GM21619 (cell line): ENCODE results near the gene MREG.
A peak's percentile ranks its signal among the peaks of the same experiment; 100 is the strongest.

Experiments
- ATAC-seq: cut with Tn5 transposase; IDR thresholded peaks from one replicate; pipeline ENCODE4 v1.9.1; 2021; ENCODE audit not compliant: unreplicated experiment

Gene MREG

GRCh38 chr2:215920244-215921100, 92.9 kb downstream of the MREG start:
- peak; percentile 54 for ATAC-seq

DNA sequence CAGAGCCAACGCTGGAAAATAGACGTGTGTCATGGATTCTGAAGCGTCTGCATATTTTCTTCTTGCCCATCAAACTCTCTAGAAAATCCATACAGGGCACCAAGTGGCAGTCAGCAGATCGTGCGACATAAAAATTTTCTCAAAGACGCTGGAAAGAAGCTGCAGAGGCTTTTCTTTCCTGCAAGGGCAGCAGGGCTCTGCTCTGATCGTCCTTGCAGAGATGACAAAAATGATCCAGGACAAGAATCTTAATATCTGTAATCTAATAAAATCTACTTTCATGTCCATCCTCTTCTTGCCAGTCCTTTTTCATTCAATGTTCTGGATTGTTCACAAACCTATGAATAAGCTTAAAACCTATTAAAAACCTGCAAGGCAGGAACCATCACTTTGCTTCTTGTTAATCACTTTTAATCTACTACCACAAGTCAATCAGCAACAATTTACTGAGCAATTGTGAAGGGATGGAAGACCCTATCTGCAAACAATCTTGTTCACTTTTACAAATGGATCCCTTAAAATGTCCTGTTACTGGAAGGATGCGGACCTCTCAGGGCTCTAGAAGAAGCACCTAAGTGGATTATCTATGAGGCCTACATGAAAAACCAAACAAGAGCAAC, 93.6 kb downstream of the MREG start:
- no peak for ATAC-seq

- no peak for ATAC-seq
These were observed 94.3 kb downstream of the MREG start for GRCh38 chr2:215918901-215919599.

GRCh38 chr2:215917953-215918620, 95.3 kb downstream of the MREG start:
- peak; percentile 75 for ATAC-seq

GRCh38 chr2:215915441-215915840, 97.9 kb downstream of the MREG start:
- no peak for ATAC-seq

DNA sequence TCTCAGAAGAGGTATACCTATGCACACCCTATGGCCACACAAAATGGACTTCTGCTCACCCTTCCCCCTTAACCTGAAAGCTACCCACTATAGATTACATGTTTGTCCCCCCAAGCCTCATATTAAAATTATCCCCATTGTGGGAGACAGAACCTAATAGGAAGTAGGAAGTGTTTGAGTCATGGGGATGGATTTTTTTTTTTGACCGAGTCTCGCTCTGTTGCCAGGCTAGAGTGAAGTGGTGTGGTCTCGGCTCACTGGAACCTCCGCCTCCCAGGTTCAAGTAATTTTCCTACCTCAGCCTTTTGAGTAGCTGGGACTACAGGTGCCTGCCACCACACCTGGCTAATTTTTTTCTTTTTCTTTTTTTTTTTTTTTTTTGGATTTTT, 98.6 kb downstream of the MREG start:
- no peak for ATAC-seq

DNA sequence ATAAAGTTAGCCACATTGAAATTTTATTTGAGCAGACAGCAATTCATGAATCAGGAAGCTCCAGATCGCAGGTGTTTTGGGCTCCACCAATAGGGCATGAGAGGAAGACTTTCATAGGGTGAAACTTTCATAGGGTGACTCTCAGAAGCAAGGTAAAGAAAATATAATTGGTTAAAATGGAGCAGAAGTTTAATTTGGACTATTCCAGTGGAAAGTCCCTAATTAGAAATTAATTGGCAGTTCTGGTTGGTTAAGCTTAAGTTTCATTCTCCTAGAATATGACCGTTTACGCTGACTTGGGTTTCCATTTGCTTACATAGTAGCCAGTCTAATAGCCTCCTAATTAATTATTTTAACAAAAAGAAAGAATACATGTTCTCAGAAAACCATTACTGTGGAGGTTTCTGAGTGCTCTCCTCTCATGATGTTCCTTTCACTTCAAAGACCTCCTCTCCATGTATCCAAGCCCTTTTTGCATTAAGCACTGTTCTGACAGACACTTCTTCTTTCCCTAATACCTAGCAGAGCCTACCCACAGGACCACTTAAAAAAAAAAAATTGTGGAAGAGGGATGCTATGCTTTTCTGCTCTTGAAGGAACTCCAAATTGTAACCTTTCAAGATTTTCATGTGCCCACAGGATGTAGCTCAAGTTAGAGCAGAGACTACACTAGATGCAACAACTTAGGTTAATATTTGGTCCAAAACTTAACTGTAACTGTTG, 99.1 kb downstream of the MREG start:
- no peak for ATAC-seq

DNA sequence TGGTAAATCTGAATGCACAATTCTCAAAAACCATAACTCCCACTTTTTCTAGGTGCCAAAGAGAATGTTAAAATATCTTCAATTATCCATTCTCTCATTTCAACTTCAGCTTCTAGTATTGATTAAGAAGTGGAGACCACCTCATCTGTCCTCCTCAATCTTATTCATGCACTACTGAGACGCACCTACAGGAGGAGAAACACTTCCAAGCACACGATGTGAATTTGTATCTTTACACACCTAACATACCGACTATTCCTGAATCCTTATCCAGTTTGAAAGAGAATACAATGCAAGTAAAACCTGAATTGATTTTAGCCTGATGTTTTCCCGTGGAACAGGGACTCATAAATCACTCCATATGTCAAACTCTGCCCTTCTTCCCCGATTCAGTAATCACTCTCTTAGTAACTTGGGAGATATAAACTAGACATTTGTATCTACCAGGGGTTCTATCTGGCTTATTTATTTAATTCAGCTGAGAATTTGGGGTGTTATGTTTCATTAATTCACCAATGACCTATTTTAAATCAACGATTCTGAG, 101.0 kb downstream of the MREG start:
- no peak for ATAC-seq

GRCh38 chr2:215911301-215912085, 101.9 kb downstream of the MREG start:
- no peak for ATAC-seq

DNA sequence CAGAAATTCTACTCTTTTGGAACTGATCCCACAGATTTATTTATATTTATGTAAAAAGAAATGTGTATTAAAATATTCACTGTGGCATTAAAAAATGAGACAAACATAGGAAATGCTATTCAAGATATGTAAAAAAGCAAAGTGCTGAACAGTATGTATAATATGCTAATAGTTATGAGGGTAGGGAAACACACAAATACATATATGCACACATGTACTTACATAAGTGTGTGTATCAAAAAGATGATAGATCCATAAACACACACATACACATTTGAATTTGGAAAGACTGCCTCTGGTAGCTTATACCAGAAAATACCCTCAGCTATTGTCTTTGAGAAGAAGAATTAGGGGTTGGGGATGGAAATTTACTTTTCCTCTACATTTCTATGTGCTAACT, 103.2 kb downstream of the MREG start:
- no peak for ATAC-seq

GRCh38 chr2:215907147-215907546, 106.2 kb downstream of the MREG start:
- ATAC-seq = no peak

DNA sequence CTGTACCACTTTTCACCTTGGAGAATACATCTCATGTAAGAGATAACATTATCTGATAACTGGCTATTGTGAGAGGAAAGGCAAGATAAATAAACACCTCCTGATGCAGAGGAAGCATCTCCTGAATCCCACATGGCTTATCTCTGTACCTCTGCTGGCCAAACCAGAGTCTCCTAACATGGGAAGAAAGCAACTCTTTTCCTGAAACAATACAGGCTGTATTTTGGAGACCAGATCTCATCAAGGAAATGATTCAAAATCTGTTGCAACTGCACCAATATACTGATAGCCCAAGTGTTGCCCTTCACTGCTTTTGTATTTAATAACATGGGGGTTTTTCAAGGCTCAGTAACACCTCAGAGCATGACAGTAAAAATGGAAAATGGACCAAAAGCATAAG, 106.9 kb downstream of the MREG start:
- no peak for ATAC-seq

DNA sequence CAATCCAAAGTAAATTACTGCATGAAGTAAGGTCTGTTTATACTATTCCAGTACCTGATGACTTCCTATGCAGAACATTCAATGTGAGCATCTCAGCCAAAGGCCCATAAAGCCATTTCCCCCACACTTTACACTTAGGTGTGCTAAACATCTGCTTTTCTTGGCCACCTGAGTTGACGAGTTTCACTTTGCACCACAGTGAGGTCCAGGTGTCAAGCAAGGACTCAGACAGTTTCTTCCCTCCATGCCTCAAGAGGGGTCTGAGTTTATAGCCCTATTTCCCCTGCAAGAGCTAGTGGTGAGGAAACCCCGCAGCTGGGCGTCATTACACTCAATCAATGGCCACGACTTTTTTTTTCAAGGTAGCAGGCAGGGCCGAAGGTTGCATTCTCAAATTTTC, 107.7 kb downstream of the MREG start:
- ATAC-seq = no peak

GRCh38 chr2:215904101-215904500, 109.2 kb downstream of the MREG start:
- no peak for ATAC-seq

- no peak for ATAC-seq
These were observed 110.1 kb downstream of the MREG start for GRCh38 chr2:215903203-215903602.

DNA sequence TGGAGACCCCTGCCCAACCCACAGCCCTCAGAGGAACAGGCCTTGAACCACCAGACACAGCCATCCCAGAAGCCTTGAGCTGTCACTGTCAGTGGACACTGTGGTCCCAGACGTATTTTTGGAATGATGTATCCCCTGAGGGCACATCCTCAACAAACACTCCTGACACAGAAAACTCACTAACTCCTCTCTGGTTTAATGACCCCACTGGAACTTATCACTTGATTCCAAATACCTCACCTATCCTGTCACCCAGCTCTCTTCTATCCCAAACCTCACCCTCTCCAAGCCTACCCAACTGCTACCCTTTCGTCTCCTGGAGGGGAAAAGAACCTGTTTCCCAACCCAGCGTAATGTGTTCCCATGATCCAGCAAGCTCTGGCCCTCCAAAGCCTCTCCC, 111.6 kb downstream of the MREG start:
- ATAC-seq = no peak

DNA sequence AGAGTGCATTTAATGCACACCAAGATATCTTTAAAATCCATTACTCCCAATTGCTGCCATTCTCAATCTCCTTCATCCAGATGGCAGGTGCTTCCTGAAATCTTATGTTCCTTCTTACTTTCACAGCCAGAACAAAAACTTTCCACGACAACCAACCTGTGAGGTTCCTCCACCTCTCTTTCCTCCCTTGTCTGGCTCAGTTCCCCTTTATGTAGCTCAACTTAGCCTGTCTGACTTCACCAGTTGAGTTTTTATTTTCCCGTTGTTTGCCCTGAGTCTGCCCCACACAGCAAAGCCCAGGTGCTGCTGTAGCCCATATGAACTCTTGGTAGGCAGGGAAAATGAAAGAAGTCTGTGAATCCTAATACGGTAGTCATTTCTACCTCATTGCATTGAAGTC, 112.5 kb downstream of the MREG start:
- ATAC-seq = peak; percentile 57

DNA sequence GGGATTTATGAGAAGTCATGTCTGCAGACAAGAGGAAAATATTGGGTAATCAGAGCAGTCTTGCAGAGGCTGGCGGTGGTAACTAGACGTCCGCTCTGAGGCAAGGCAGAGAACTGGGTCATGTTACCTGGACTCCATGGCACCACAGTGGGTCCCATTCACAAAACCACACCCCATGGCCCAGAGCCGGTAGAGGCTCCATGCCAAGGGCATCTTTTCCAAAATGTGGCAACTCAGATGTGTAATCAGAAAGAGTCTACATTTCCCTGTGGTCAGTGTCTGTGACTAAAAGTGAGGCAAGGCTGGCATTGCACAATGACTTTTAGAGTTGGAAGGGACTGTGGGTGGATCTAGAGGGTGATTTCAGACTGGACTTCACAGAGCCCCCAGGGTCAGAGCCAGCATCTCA, 113.1 kb downstream of the MREG start:
- no peak for ATAC-seq

- no peak for ATAC-seq
These were observed 113.9 kb downstream of the MREG start for GRCh38 chr2:215899141-215900074.
